WTC11 (cell line): Measurements from ENCODE around the gene MTREX. TPM values are rescaled to one million over a fixed set of nuclear protein-coding genes. Genes with fewer than 3 reads are reported as not detected.
A peak's percentile ranks its signal among the peaks of the same experiment; 100 is the strongest.

Source experiments
- ATAC-seq: fragments of 200-7000 bp; cut with Tn5 transposase; 2 replicates; pipeline ENCODE4 v1.10.0; 2021; ENCODE audit warnings: mild to moderate bottlenecking, moderate library complexity
- CTCF ChIA-PET: fragments of 300-600 bp; sonication (Branson Sonifier 250); formaldehyde crosslinking; loops from one replicate; lab custom pipeline; 2021; ENCODE audit warnings: antibody characterized with exemption; lab: Charles Lee
- POLR2A ChIA-PET: fragments of 350-600 bp; sonication (Branson Sonifier 250); formaldehyde crosslinking; loops from one replicate; lab custom pipeline; 2021; ENCODE audit warnings: antibody characterized with exemption; lab: Charles Lee
- DNase-seq: peaks from one replicate; pipeline ENCODE4 v3.0.0; 2021; ENCODE audit warnings: low spot score
- H3K27ac Mint-ChIP-seq: 2 replicates; pipeline ENCODE4 v1.8.0; 2021; ENCODE audit warnings: mixed read lengths
- H3K27me3 Mint-ChIP-seq: 2 replicates; pipeline ENCODE4 v1.8.0; 2021; ENCODE audit warnings: low read depth, mild to moderate bottlenecking, moderate library complexity, mixed read lengths
- H3K36me3 Mint-ChIP-seq: 2 replicates; pipeline ENCODE4 v1.8.0; 2021; ENCODE audit warnings: mixed read lengths
- H3K4me1 Mint-ChIP-seq: 2 replicates; pipeline ENCODE4 v1.8.0; 2022; ENCODE audit warnings: mixed read lengths
- H3K4me3 Mint-ChIP-seq: 2 replicates; pipeline ENCODE4 v1.8.0; 2021; ENCODE audit warnings: mild to moderate bottlenecking, moderate library complexity, mixed read lengths
- H3K9me3 Mint-ChIP-seq: 2 replicates; pipeline ENCODE4 v1.8.0; 2021; ENCODE audit warnings: mixed read lengths
- ATF1 ChIP-seq: sonication (generic); formaldehyde crosslinking; IDR thresholded peaks from 2 replicates; pipeline ENCODE4 v1.8.1; 2023; ENCODE audit warnings: mild to moderate bottlenecking, moderate library complexity, missing genetic modification reagents
- ATF6 ChIP-seq: sonication (generic); formaldehyde crosslinking; IDR thresholded peaks from 2 replicates; pipeline ENCODE4 v1.8.1; 2023; ENCODE audit warnings: mild to moderate bottlenecking, missing genetic modification reagents
- CBFB ChIP-seq: sonication (generic); formaldehyde crosslinking; IDR thresholded peaks from 2 replicates; pipeline ENCODE4 v1.8.1; 2022; ENCODE audit warnings: mild to moderate bottlenecking, low read depth, missing genetic modification reagents
- CREB1 ChIP-seq: sonication (generic); formaldehyde crosslinking; IDR thresholded peaks from 2 replicates; pipeline ENCODE4 v1.8.0; 2023; ENCODE audit warnings: mild to moderate bottlenecking, missing genetic modification reagents
- CTCF ChIP-seq: fragments of 200-600 bp; IDR thresholded peaks from 2 replicates; pipeline ENCODE4 v1.8.0; 2022; ENCODE audit warnings: antibody characterized with exemption
- EMX1 ChIP-seq: fragments of 250-450 bp; sonication (Bioruptor Pico); IDR thresholded peaks from 2 replicates; pipeline ENCODE4 v1.8.0; 2021; ENCODE audit warnings: mild to moderate bottlenecking
- GABPB1 ChIP-seq: sonication (generic); formaldehyde crosslinking; IDR thresholded peaks from 2 replicates; pipeline ENCODE4 v1.8.1; 2023; ENCODE audit warnings: mild to moderate bottlenecking, missing genetic modification reagents
- HMGA2 ChIP-seq: fragments of 250-450 bp; sonication (Bioruptor Pico); IDR thresholded peaks from 2 replicates; pipeline ENCODE4 v1.4.0; 2021; ENCODE audit warnings: mild to moderate bottlenecking, moderate library complexity
- MXD4 ChIP-seq: fragments of 250-450 bp; sonication (Bioruptor Pico); IDR thresholded peaks from 2 replicates; pipeline ENCODE4 v1.8.0; 2021; ENCODE audit warnings: mild to moderate bottlenecking, moderate library complexity, borderline replicate concordance
- MYBL2 ChIP-seq: sonication (generic); formaldehyde crosslinking; IDR thresholded peaks from 2 replicates; pipeline ENCODE4 v1.8.1; 2023; ENCODE audit warnings: mild to moderate bottlenecking, moderate library complexity, missing genetic modification reagents
- RORB ChIP-seq: fragments of 250-450 bp; sonication (Bioruptor Pico); IDR thresholded peaks from 2 replicates; pipeline ENCODE4 v1.9.0; 2021; ENCODE audit warnings: mild to moderate bottlenecking
- SMAD3 ChIP-seq: sonication (generic); formaldehyde crosslinking; IDR thresholded peaks from 2 replicates; pipeline ENCODE4 v1.8.0; 2022; ENCODE audit warnings: missing genetic modification reagents, mild to moderate bottlenecking, borderline replicate concordance
- SMAD4 ChIP-seq: sonication (generic); formaldehyde crosslinking; IDR thresholded peaks from 2 replicates; pipeline ENCODE4 v1.8.0; 2022; ENCODE audit warnings: mild to moderate bottlenecking, missing genetic modification reagents
- SOX15 ChIP-seq: fragments of 250-450 bp; sonication (Bioruptor Pico); IDR thresholded peaks from 2 replicates; pipeline ENCODE4 v1.9.0; 2021; ENCODE audit warnings: mild to moderate bottlenecking
- TEAD1 ChIP-seq: sonication (generic); formaldehyde crosslinking; IDR thresholded peaks from 2 replicates; pipeline ENCODE4 v1.8.0; 2022; ENCODE audit warnings: mild to moderate bottlenecking, missing genetic modification reagents
- TEAD4 ChIP-seq: sonication (generic); formaldehyde crosslinking; IDR thresholded peaks from 2 replicates; pipeline ENCODE4 v1.8.0; 2022; ENCODE audit warnings: mild to moderate bottlenecking, missing genetic modification reagents
- ZNF138 ChIP-seq: sonication (generic); formaldehyde crosslinking; conservative IDR thresholded peaks from 2 replicates; pipeline ENCODE4 v1.8.1; 2022; ENCODE audit warnings: mild to moderate bottlenecking, moderate library complexity, missing genetic modification reagents
- ZNF232 ChIP-seq: sonication (generic); formaldehyde crosslinking; IDR thresholded peaks from 2 replicates; pipeline ENCODE4 v1.8.0; 2022; ENCODE audit warnings: mild to moderate bottlenecking, missing genetic modification reagents
- ZNF512 ChIP-seq: sonication (generic); formaldehyde crosslinking; IDR thresholded peaks from 2 replicates; pipeline ENCODE4 v1.8.1; 2022; ENCODE audit warnings: missing genetic modification reagents, borderline replicate concordance
- total RNA-seq: library from RNA; stranded (reverse); gene quantifications from 3 replicates; pipeline ENCODE4 v1.2.3, GENCODE V29; 2021
- TF ChIP-seq, protein P1 (sequence below): fragments of 250-450 bp; sonication (Bioruptor Pico); IDR thresholded peaks from 2 replicates; pipeline ENCODE4 v1.9.0; 2021; ENCODE audit warnings: mild to moderate bottlenecking
- TF ChIP-seq, protein P2 (sequence below): sonication (generic); formaldehyde crosslinking; IDR thresholded peaks from 2 replicates; pipeline ENCODE4 v1.8.0; 2023; ENCODE audit warnings: missing genetic modification reagents, mild to moderate bottlenecking, borderline replicate concordance
- TF ChIP-seq, protein P3 (sequence below): sonication (generic); formaldehyde crosslinking; IDR thresholded peaks from 2 replicates; pipeline ENCODE4 v1.8.1; 2023; ENCODE audit warnings: mild to moderate bottlenecking, missing genetic modification reagents

The MTREX gene
- total RNA-seq, 1 experiment from 2014 or later, result 110 TPM

- POLR2A ChIA-PET, result no interaction called here
- H3K36me3 Mint-ChIP-seq, result peaks cover 57% of the 10 kb centered on the region
- H3K4me3 Mint-ChIP-seq, result no peak overlapping the region
- no peaks in the 10 kb centered on the region for H3K9me3 Mint-ChIP-seq
- ATAC-seq, result no peak
- no peaks in the 10 kb centered on the region for H3K27me3 Mint-ChIP-seq
- peak; percentile 72 for DNase-seq
- no peaks in the 10 kb centered on the region for H3K4me1 Mint-ChIP-seq
- CTCF ChIA-PET, result interaction anchor here (2.4 kb wide), 1 partner anchor 347 kb away, joined by 6 read pairs; no protein-coding TSS in a partner anchor
- H3K27ac Mint-ChIP-seq, result no peak overlapping the region
- TF ChIP-seq CREB1 (CRISPR knock-in tag) (no peak), MYBL2 (CRISPR knock-in tag) (no peak), CTCF (peak; percentile 70)
These were observed 36.7 kb downstream of the MTREX start for GRCh38 chr5:55344392-55344992.

DNA sequence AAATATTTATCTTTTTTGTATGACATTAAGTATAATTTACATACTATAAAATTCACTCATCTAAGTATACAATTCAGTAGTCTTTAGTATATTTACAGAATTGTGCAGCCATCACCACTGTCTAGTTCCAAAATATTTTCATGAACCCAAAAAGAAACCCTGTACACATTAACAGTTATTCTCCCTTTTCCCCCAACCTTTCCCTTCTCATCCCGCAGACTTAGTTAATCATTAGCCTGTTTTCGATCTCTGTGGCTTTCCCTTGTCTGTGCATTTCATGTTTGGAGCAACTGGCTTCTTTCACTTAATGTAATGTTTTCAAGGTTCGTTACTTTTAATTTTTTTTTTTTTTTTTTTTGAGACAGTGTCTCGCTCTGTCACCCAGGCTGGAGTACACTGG is 37.5 kb downstream of the MTREX start:
- H3K4me1 Mint-ChIP-seq, result no peaks in the 10 kb centered on the region
- TF ChIP-seq ZNF138, result no peak
- no peak for TF ChIP-seq EMX1
- TF ChIP-seq, protein P1, sequence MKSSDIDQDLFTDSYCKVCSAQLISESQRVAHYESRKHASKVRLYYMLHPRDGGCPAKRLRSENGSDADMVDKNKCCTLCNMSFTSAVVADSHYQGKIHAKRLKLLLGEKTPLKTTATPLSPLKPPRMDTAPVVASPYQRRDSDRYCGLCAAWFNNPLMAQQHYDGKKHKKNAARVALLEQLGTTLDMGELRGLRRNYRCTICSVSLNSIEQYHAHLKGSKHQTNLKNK (CRISPR knock-in tag), result no peak
- TF ChIP-seq HMGA2, result no peak
- no peak for TF ChIP-seq ATF1 (CRISPR knock-in tag)
- no peak for TF ChIP-seq SMAD4 (CRISPR knock-in tag)
- no peak for TF ChIP-seq CBFB (CRISPR knock-in tag)
- TF ChIP-seq ATF6 (CRISPR knock-in tag), result no peak
- no peak for TF ChIP-seq TEAD1 (CRISPR knock-in tag)
- TF ChIP-seq ZNF232, result no peak
- no peak for TF ChIP-seq GABPB1 (CRISPR knock-in tag)
- no peak for TF ChIP-seq SOX15
- TF ChIP-seq TEAD4 (CRISPR knock-in tag), result no peak
- TF ChIP-seq, protein P2, sequence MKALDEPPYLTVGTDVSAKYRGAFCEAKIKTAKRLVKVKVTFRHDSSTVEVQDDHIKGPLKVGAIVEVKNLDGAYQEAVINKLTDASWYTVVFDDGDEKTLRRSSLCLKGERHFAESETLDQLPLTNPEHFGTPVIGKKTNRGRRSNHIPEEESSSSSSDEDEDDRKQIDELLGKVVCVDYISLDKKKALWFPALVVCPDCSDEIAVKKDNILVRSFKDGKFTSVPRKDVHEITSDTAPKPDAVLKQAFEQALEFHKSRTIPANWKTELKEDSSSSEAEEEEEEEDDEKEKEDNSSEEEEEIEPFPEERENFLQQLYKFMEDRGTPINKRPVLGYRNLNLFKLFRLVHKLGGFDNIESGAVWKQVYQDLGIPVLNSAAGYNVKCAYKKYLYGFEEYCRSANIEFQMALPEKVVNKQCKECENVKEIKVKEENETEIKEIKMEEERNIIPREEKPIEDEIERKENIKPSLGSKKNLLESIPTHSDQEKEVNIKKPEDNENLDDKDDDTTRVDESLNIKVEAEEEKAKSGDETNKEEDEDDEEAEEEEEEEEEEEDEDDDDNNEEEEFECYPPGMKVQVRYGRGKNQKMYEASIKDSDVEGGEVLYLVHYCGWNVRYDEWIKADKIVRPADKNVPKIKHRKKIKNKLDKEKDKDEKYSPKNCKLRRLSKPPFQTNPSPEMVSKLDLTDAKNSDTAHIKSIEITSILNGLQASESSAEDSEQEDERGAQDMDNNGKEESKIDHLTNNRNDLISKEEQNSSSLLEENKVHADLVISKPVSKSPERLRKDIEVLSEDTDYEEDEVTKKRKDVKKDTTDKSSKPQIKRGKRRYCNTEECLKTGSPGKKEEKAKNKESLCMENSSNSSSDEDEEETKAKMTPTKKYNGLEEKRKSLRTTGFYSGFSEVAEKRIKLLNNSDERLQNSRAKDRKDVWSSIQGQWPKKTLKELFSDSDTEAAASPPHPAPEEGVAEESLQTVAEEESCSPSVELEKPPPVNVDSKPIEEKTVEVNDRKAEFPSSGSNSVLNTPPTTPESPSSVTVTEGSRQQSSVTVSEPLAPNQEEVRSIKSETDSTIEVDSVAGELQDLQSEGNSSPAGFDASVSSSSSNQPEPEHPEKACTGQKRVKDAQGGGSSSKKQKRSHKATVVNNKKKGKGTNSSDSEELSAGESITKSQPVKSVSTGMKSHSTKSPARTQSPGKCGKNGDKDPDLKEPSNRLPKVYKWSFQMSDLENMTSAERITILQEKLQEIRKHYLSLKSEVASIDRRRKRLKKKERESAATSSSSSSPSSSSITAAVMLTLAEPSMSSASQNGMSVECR (CRISPR knock-in tag), result no peak
- TF ChIP-seq ZNF512, result no peak
- TF ChIP-seq MXD4 (CRISPR knock-in tag), result no peak
- no peak for TF ChIP-seq SMAD3 (CRISPR knock-in tag)
- TF ChIP-seq, protein P3, sequence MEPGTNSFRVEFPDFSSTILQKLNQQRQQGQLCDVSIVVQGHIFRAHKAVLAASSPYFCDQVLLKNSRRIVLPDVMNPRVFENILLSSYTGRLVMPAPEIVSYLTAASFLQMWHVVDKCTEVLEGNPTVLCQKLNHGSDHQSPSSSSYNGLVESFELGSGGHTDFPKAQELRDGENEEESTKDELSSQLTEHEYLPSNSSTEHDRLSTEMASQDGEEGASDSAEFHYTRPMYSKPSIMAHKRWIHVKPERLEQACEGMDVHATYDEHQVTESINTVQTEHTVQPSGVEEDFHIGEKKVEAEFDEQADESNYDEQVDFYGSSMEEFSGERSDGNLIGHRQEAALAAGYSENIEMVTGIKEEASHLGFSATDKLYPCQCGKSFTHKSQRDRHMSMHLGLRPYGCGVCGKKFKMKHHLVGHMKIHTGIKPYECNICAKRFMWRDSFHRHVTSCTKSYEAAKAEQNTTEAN, result no peak
- TF ChIP-seq CTCF, result no peak
- TF ChIP-seq RORB (CRISPR knock-in tag), result no peak
- TF ChIP-seq, all 79 proteins: peak for 0
- POLR2A ChIA-PET, result no interaction called here
- peaks cover 62% of the 10 kb centered on the region for H3K36me3 Mint-ChIP-seq
- H3K4me3 Mint-ChIP-seq, result no peak overlapping the region
- DNase-seq (no peak), ATAC-seq (no peak)
- H3K27me3 Mint-ChIP-seq, result no peaks in the 10 kb centered on the region
- CTCF ChIA-PET, result no interaction called here
- H3K27ac Mint-ChIP-seq, result no peak overlapping the region
- H3K9me3 Mint-ChIP-seq, result no peaks in the 10 kb centered on the region
